ENCODE measurements around the gene SLC13A2.

- TF ChIP-seq CTCF (tag by site-specific recombination; IDR thresholded peaks at IDR 0.05) (no peak), GLIS2 (tag by site-specific recombination; IDR thresholded peaks at IDR 0.05) (no peak), MYNN (tag by site-specific recombination; IDR thresholded peaks at IDR 0.05; ENCODE audit: borderline replicate concordance) (no peak), ZNF292 (tag by site-specific recombination; IDR thresholded peaks at IDR 0.05; ENCODE audit: borderline replicate concordance, low read depth) (no peak), ZBTB17 (tag by site-specific recombination; IDR thresholded peaks at IDR 0.05) (no peak), ZBTB49 (tag by site-specific recombination; IDR thresholded peaks at IDR 0.05; ENCODE audit: low read depth) (no peak), ZNF791 (tag by site-specific recombination; IDR thresholded peaks at IDR 0.05) (no peak), ZNF654 (tag by site-specific recombination; IDR thresholded peaks at IDR 0.05; ENCODE audit: low read depth) (no peak), ZNF513 (tag by site-specific recombination; IDR thresholded peaks at IDR 0.05) (no peak), ZSCAN18 (tag by site-specific recombination; IDR thresholded peaks at IDR 0.05) (no peak)
These were observed 73.7 kb downstream of the SLC13A2 start for GRCh38 chr17:28547096-28547622.

All from HEK293 (cell line).